ENCODE data around the gene SLF1.

SLF1 gene

DNA sequence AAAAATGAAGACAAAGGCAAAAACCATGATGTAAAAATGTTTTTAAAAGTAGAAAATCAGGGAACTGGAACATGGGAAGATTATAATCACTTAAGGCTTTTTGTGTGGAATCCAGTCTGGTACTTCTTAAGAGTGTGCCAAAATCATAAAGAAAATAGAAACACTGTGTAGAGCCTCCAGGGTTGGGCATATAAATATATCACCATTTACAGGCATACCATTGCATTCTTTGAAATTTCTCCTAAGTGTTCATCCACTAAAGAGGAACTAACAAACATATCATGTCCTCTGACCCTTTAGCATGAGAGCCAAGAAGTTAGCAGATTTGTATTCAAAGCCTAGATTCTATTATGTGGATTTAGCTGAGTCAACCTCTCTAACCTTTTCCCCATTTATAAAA is 93.3 kb downstream of the SLF1 start:
- no peak for DNase-seq (ENCODE audit: low read depth, low spot score)

DNA sequence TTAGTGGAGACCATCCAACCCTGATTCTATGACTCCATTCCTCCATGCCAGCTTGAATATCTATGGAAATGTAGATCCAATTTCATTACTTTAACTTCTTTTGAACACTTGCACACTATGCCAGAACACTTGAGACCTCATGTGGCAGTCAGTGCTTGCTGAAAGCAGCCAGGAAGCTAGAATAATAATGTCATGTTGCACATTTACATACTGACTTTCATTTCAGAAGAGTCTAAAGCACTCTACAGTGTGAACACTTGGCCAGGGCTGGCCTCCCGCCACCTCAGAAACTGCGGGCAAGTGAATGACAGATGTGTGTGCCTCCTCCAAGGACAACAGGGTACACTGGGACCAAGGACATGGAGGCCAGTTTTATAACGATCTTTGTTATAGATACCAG is 97.3 kb downstream of the SLF1 start:
- no peak for DNase-seq (ENCODE audit: low read depth, low spot score)

DNA sequence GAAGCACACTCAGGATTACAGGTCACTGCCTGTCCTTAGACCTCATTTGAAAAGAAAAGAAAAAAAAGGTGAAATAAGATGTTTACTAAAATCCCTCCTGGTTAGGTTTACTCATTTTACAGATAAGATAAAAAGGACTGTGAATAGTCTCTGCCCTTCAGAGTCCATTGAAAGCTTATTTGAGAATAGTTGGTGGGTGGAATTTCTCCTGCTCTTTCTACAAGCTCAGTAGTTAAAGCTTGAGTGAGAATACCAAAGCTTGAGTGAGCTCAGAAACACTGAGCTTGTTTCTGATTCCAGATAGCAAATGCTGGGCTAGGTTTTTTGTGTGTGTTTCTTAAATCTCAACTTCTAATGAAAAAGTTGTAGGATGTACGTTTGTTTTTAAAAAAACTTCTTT is 106.7 kb downstream of the SLF1 start:
- no peak for DNase-seq (ENCODE audit: low read depth, low spot score)

DNA sequence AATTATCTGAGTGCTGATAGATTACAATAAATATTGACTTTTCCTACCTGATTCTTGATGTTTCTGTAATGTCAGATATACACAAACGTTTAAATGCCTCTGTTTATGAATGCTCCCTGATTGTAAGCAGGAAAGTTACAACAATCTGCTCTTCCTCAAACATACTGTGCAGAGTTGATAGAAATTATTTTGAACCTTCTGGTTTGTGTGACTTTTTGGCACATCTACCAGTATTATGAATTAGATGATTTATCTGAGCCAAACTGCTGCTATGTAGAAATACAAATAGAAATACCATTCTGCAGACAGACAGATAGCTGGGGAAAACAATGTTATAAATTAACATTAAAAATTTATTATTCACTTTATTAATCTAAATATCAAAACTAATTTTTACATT is 113.0 kb downstream of the SLF1 start:
- no peak for DNase-seq (ENCODE audit: low read depth, low spot score)

DNA sequence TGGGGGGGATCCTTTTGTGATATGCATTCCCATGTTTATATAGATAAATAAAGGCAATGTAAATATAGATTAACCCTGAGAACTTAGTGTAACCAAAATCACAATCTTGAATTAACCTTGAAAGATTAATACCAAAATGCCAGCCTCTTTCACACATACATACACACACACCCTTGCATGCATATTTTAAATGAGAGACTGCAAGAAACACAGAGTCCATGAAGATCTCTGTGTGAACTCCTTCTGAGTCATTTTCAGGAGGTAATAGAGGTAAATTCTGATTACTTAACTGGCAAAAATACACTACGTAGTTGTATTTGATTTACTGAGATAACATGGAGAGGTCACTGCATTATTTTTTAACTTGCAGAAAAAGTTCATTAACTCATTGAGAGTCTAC is 118.0 kb downstream of the SLF1 start:
- no peak for DNase-seq (ENCODE audit: low read depth, low spot score)

DNA sequence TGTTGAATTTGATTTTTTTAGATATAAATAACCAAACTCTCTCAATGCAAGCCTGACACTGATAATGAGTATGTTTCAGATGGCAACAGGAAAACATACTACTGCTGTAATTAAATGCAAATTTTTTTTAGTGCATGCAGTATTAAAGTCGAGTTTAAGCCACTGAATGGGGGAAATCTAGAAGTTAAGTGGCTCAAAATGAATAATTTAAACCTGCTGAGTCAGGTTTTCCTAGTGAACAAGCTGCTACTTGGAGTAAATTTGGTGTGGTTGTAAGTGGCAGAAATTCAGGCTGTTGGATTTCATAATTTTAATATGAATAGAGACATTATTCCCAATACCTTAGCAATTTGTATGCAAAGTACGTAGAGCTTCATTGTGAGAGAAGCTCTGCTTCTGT is 121.8 kb downstream of the SLF1 start:
- DNase-seq (ENCODE audit: low read depth, low spot score), result no peak

DNA sequence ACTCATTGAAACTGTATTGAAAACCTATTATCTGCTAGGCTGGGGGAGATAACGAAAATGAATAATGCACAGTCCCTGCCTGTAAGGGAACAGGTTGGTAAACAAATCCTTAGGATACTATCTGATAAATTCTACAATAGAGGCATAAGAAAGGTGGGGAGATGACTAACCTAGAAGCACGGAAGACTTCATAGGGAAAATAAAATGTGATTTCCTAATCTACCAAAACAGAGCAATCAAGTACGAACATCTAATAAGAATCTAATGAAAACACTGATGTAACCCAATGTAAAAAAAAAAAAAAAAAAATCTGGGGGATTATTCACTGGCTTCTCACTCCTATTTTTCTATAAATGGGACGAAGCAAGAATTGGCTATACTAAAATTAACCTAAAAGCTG is 124.4 kb downstream of the SLF1 start:
- no peak for DNase-seq (ENCODE audit: low read depth, low spot score)

DNA sequence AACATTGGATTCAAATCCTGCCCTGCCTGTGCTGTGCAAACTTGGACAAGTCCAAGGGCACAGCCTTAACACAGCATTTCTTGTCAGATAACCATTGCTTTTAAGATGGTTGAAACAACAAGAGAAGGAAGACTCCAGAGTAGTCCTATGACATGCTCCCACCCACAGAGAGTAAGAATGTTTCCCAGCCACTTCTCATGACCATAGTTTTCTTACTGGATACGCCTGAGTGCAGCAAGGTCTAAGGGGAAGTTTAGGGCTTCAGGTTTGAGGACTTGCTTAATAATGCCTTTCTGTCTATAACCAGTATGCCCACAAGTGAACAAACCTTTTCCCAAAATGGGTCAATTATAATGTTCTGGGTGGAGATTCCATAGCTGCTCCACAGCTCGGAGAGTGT is 126.4 kb downstream of the SLF1 start:
- DNase-seq (ENCODE audit: low read depth, low spot score), result no peak

DNA sequence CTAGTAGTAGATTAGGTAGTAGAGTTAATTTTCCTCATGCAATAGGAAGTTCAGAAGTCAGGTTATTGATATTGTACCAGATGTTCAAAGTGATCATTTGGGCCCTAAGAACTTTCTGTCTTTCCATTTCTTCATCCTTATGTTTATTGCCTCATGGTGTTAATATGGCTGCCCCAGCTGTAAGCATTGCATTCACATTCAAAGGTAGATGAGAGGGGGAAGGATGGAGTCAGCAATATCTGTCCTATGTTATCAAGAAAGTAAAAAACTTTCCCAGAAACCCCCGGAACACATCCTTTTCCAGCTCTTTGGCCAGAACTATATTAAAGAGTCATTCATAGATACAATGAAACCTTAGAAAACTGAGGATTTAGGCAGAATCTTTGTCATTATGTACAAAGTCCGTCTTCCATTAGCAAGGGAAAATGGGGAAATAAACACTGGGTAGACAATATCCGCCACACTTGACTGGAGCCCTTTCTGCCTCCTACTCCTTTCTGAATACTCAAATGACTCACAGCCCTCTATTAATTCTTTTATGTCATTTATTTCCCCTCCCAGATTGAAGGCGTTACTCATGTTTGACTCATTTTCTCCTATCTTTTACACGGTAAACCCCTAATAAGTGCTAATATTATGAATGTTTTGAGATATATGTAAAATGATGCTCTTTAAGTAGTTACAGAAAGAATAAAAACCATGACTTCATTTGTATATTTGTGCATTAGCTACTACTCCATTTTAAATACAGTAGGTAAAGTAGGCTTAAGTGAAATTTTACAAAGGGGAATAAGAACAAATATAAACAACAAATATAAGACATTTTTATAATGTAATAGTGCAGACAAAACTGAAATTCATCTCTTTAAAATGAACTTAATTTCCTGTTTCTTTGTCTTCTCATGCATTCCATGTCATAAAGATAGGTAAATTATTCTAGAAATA is 127.6 kb downstream of the SLF1 start:
- no peak for DNase-seq (ENCODE audit: low read depth, low spot score)

DNA sequence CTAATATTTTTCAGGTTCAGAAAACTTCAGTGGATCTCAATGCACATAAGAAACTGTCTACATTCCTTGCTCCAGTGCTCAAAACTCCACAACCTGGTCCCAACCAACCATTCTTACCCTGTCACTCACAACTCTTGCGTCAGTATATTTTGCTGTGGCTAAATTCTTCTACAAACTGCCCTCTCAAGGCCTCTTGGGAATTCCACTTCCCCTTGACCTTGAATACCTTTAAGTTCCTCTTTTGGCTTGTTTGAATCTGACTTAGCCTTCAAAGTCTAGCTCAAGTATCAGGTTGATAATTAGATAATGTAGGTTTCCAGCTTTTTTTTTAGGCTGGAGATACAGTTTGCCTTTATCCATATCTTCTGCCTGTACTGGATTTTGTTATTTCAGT is 128.3 kb downstream of the SLF1 start:
- no peak for DNase-seq (ENCODE audit: low read depth, low spot score)

Measured in brain pericyte (primary cell).